ENCODE results near the gene UBL3. TPM values are rescaled to one million over a fixed set of nuclear protein-coding genes. Genes with fewer than 3 reads are reported as not detected.

Gene UBL3
- total and polyA plus RNA-seq, 10 of the 15 experiments (the other 5 are each of a cell fraction or from before 2014, with no cell fraction given) = 5.5 to 13.7 (median 10.6) TPM

- H3K9me3 ChIP-seq (replicated peaks; ENCODE audit: control insufficient read depth, insufficient read depth, low read length) = no peaks in the 10 kb centered on the region
- ChIA-PET SMC1A (ENCODE audit: uncharacterized antibody, unreplicated experiment) (no interaction called here), CTCF (interaction anchor here (0.7 to 1.6 kb wide), 2 partner anchors 10 to 81 kb away, joined by 4 to 5 read pairs; no protein-coding TSS in a partner anchor), POLR2A (no interaction called here), RAD21 (ENCODE audit: unreplicated experiment) (interaction anchor here (2.8 kb wide), 1 partner anchor 82 kb away, joined by 11 read pairs; no protein-coding TSS in a partner anchor)
- no peak overlapping the region for H2AFZ ChIP-seq (ENCODE audit: control insufficient read depth, low read depth, low read length)
- no peaks in the 10 kb centered on the region for H3K4me1 ChIP-seq (ENCODE audit: control insufficient read depth, insufficient read depth, low read length)
- H3K27me3 ChIP-seq (replicated peaks in 1 of 2; ENCODE audit: control insufficient read depth in 2 of 2, insufficient read depth in 2 of 2, low read length in 1 of 2) = no peaks in the 10 kb centered on the region
- no peak overlapping the region for H3K9ac ChIP-seq (ENCODE audit: control insufficient read depth, insufficient read depth, low read length)
- no peak for DNase-seq (ENCODE audit: low read depth, low spot score)
- no peak overlapping the region for H3K27ac ChIP-seq (ENCODE audit: control insufficient read depth, insufficient read depth)
- intact Hi-C loops (cut with micrococcal nuclease; ENCODE audit: unreplicated experiment) = loop anchor here (5.0 kb wide), 1 partner anchor 60 kb away; no protein-coding TSS in a partner anchor
- peaks cover 20% of the 10 kb centered on the region for H3K79me2 ChIP-seq (ENCODE audit: control insufficient read depth, insufficient read depth, low read length)
- no TSS peak for BruUV-seq (replicated peaks)
- no peak overlapping the region for H3K4me2 ChIP-seq (ENCODE audit: control insufficient read depth, insufficient read depth)
- H3K36me3 ChIP-seq (ENCODE audit: control insufficient read depth in 2 of 2, insufficient read depth in 2 of 2, low read length in 1 of 2) = no peaks in the 10 kb centered on the region
- in situ Hi-C loops (cut with MboI) = no loop called here
- FAIRE-seq = no peak
- TF ChIP-seq PML (IDR thresholded peaks at IDR 0.05; ENCODE audit: low read length) = no peak
- H3K4me3 ChIP-seq = no peak overlapping the region
- no peaks in the 10 kb centered on the region for H4K20me1 ChIP-seq (ENCODE audit: control insufficient read depth, insufficient read depth)
- no peak for ATAC-seq
- 40% methylated on average over 5 of the region's 5 CpGs for WGBS (ENCODE audit: insufficient coverage, insufficient replicate concordance, low lambda C conversion rate, missing lambda C conversion rate)
Observed at GRCh38 chr13:29852472-29853054, 2.1 kb upstream of the UBL3 start.

DNA sequence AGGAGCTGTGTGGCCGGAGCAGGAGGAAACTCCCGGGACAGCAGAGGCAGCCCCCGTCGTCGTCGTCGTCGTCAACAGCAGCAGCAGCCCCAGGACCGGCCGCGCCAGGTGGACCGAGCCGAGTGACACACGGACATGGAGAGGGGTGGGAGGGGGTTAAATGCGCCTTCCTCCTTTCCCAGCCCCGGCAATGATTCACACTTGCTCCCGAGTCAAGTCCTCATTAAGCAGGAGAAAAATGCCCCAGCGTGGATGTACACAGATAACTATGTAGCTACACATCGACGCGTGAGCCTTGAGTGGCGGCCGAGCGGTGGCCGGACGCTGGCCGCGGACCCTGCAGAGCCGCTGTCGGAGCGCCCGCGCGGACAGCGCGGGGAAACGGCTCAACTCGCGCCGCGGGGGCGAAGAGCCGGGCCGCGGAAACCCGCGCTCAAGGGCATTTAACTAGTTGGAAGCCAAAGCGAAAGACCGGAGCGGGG lies 645 bp downstream of the UBL3 start:
- in situ Hi-C loops (cut with MboI) = loop anchor here (5.0 kb wide), 2 partner anchors 77 to 268 kb away; no protein-coding TSS in a partner anchor
- no peaks in the 10 kb centered on the region for H3K27me3 ChIP-seq (replicated peaks in 1 of 2; ENCODE audit: control insufficient read depth in 2 of 2, insufficient read depth in 2 of 2, low read length in 1 of 2)
- WGBS (ENCODE audit: insufficient coverage, insufficient replicate concordance, low lambda C conversion rate, missing lambda C conversion rate) = 0% methylated on average over 43 of the region's 50 CpGs
- peak overlapping the region; percentile 69 for H3K9ac ChIP-seq (ENCODE audit: control insufficient read depth, insufficient read depth, low read length)
- H3K27ac ChIP-seq (ENCODE audit: control insufficient read depth, insufficient read depth) = peak overlapping the region; percentile 54
- ChIA-PET CTCF (interaction anchor here (0.7 to 8.3 kb wide), 10 partner anchors 9 to 265 kb away, joined by 3 to 112 read pairs (median 4); no protein-coding TSS in a partner anchor), SMC1A (ENCODE audit: uncharacterized antibody, unreplicated experiment) (interaction anchor here (0.6 to 17.1 kb wide), 11 partner anchors 9 to 283 kb away, joined by 3 to 181 read pairs (median 4); no protein-coding TSS in a partner anchor), RAD21 (ENCODE audit: unreplicated experiment) (interaction anchor here (0.8 to 6.8 kb wide), 12 partner anchors 9 to 266 kb away, joined by 3 to 84 read pairs (median 4); no protein-coding TSS in a partner anchor), POLR2A (interaction anchor here (0.6 to 1.4 kb wide), 4 partner anchors 9 to 35 kb away, joined by 3 to 6 read pairs (median 3); no protein-coding TSS in a partner anchor)
- H3K36me3 ChIP-seq (ENCODE audit: control insufficient read depth in 2 of 2, insufficient read depth in 2 of 2, low read length in 1 of 2) = no peaks in the 10 kb centered on the region
- H3K4me1 ChIP-seq (ENCODE audit: control insufficient read depth, insufficient read depth, low read length) = no peaks in the 10 kb centered on the region
- peak overlapping the region; percentile 84 for H2AFZ ChIP-seq (ENCODE audit: control insufficient read depth, low read depth, low read length)
- no peaks in the 10 kb centered on the region for H3K9me3 ChIP-seq (replicated peaks; ENCODE audit: control insufficient read depth, insufficient read depth, low read length)
- no peaks in the 10 kb centered on the region for H4K20me1 ChIP-seq (ENCODE audit: control insufficient read depth, insufficient read depth)
- H3K4me2 ChIP-seq (ENCODE audit: control insufficient read depth, insufficient read depth) = peak overlapping the region; percentile 82
- H3K79me2 ChIP-seq (ENCODE audit: control insufficient read depth, insufficient read depth, low read length) = peaks cover 46% of the 10 kb centered on the region
- H3K4me3 ChIP-seq = peak overlapping the region; percentile 77
- intact Hi-C loops (cut with micrococcal nuclease; ENCODE audit: unreplicated experiment) = loop anchor here (2.0 to 10.0 kb wide), 6 partner anchors 42 to 255 kb away; partner anchors contain the start of gene SLC7A1
- DNase-seq (ENCODE audit: low read depth, low spot score) (no peak), FAIRE-seq (no peak), ATAC-seq (peak; percentile 57)
- no TSS peak for BruUV-seq (replicated peaks)
- TF ChIP-seq RBBP5 (conservative IDR thresholded peaks at IDR 0.05) = no peak
- no peak for TF ChIP-seq ZSCAN29 (IDR thresholded peaks at IDR 0.05)
- TF ChIP-seq BRCA1 (IDR thresholded peaks at IDR 0.05; ENCODE audit: low read depth, low read length) = no peak
- TF ChIP-seq NR2C2 (IDR thresholded peaks at IDR 0.05; ENCODE audit: borderline replicate concordance, control insufficient read depth, insufficient read length, low read depth) = no peak
- TF ChIP-seq LARP7 (IDR thresholded peaks at IDR 0.05) = 0 out of 2 replicates have a peak, but pooled peaks have one; percentile 34
- TF ChIP-seq IKZF2 (IDR thresholded peaks at IDR 0.05) = peak in 1 of 2 experiments; percentile 4; a peak in 1 of 4 replicates
- no peak for TF ChIP-seq MAX (IDR thresholded peaks at IDR 0.05; ENCODE audit: low read depth, low read length)
- TF ChIP-seq DPF2 (IDR thresholded peaks at IDR 0.05) = 0 out of 2 replicates have a peak, but pooled peaks have one; percentile 9
- no peak for TF ChIP-seq E2F4 (IDR thresholded peaks at IDR 0.05; ENCODE audit: low read depth, low read length)
- TF ChIP-seq USF2 (IDR thresholded peaks at IDR 0.05; ENCODE audit: borderline replicate concordance, low read depth, low read length) = no peak
- TF ChIP-seq SIN3A (IDR thresholded peaks at IDR 0.05; ENCODE audit: low read depth, low read length) = no peak; the same call in 1 of the 2 replicates
- no peak for TF ChIP-seq JUND (IDR thresholded peaks at IDR 0.05; ENCODE audit: low read depth, low read length)
- peak; percentile 18; the same call in 1 of the 2 replicates for TF ChIP-seq SMARCA5 (IDR thresholded peaks at IDR 0.05)
